Suppressor macrophage treated with lipopolysaccharide for 4 hours (primary cell): Measurements from ENCODE around the gene SPATA32.

Source experiments
- DNase-seq: peaks from one replicate; pipeline ENCODE4 v3.0.0-alpha.2; 2020

Gene SPATA32

GRCh38 chr17:45246338-45246737 lies 15.6 kb downstream of the SPATA32 start:
- DNase-seq, result no peak

- DNase-seq, result no peak
Measured at GRCh38 chr17:45244725-45245656, 16.9 kb downstream of the SPATA32 start.

- DNase-seq, result no peak
Measured at GRCh38 chr17:45243750-45244149, 18.1 kb downstream of the SPATA32 start.

GRCh38 chr17:45242029-45242414 lies 19.9 kb downstream of the SPATA32 start:
- DNase-seq, result no peak

- DNase-seq, result no peak
Measured at GRCh38 chr17:45241328-45242028, 20.4 kb downstream of the SPATA32 start.

- DNase-seq, result no peak
Measured at GRCh38 chr17:45240905-45241327, 21.0 kb downstream of the SPATA32 start.

- DNase-seq, result no peak
Measured at GRCh38 chr17:45238155-45238774, 23.6 kb downstream of the SPATA32 start.

- no peak for DNase-seq
Measured at GRCh38 chr17:45237686-45238085, 24.2 kb downstream of the SPATA32 start.

GRCh38 chr17:45236282-45236606 lies 25.6 kb downstream of the SPATA32 start:
- no peak for DNase-seq

- peak; percentile 85 for DNase-seq
Measured at GRCh38 chr17:45235416-45236281, 26.2 kb downstream of the SPATA32 start.

- no peak for DNase-seq
Measured at GRCh38 chr17:45234641-45235415, 27.1 kb downstream of the SPATA32 start.

GRCh38 chr17:45233423-45233924 lies 28.4 kb downstream of the SPATA32 start:
- no peak for DNase-seq

- DNase-seq, result no peak
Measured at GRCh38 chr17:45232514-45233422, 29.1 kb downstream of the SPATA32 start.

GRCh38 chr17:45231481-45232116 lies 30.3 kb downstream of the SPATA32 start:
- DNase-seq, result no peak

- no peak for DNase-seq
Measured at GRCh38 chr17:45230787-45231480, 31.0 kb downstream of the SPATA32 start.

- no peak for DNase-seq
Measured at GRCh38 chr17:45230410-45230786, 31.5 kb downstream of the SPATA32 start.

GRCh38 chr17:45229681-45230409 lies 32.0 kb downstream of the SPATA32 start:
- DNase-seq, result peak; percentile 82

GRCh38 chr17:45228763-45229539 lies 32.9 kb downstream of the SPATA32 start:
- peak; percentile 98 for DNase-seq
